ENCODE measurements around the gene NFYC. TPM values are rescaled to one million over a fixed set of nuclear protein-coding genes. Genes with fewer than 3 reads are reported as not detected.
A peak's percentile ranks its signal among the peaks of the same experiment; 100 is the strongest.

NFYC gene
- total RNA-seq, 2 donors from 2014 or later: 43.6 to 59.0 TPM

DNA sequence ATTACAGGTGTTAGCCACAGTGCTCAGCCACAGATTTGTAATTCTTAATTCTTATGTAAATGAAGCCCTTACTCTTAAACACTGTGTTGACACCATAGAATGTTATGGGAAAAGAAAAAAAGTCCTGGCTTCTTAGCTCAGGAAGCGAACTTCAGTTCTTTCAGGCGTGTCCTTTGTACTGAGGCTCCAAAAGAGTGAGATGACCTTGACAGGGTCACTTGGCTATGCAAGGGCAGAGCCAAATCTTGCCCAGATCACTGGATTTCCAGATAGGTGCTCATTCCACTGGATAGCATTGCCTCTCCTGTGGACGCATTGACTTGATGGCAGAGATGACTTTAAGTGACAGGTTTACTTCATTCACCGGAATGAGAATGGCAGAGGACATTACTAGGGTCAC, 4.8 kb downstream of the NFYC start:
- H3K27me3 Mint-ChIP-seq (ENCODE audit: insufficient read depth): no peaks in the 10 kb centered on the region
- H3K4me3 Mint-ChIP-seq: no peak overlapping the region
- peaks cover 12% of the 10 kb centered on the region for H3K4me1 Mint-ChIP-seq
- H3K9me3 Mint-ChIP-seq: no peaks in the 10 kb centered on the region
- peak overlapping the region; percentile 67 for H3K27ac Mint-ChIP-seq
- no peaks in the 10 kb centered on the region for H3K9me3 ChIP-seq (ENCODE audit: control insufficient read depth, low read length)
- H3K27ac ChIP-seq (ENCODE audit: low read depth, low read length): no peak overlapping the region
- no peak overlapping the region for H3K9ac ChIP-seq (ENCODE audit: extremely low read depth, low read length, poor library complexity, severe bottlenecking)
- WGBS, 2 experiments (ENCODE audit: insufficient coverage in 1 of 2, insufficient read length in 1 of 2): 93 to 95% methylated on average over 4 of the region's 4 CpGs
- TF ChIP-seq CTCF (conservative IDR thresholded peaks at IDR 0.05): no peak
- DNase-seq: no peak
- H3K36me3 ChIP-seq (ENCODE audit: control insufficient read depth, insufficient read depth, low read length): no peaks in the 10 kb centered on the region
- no peak overlapping the region for H3K4me3 ChIP-seq (ENCODE audit: low read length)
- H3K36me3 Mint-ChIP-seq (ENCODE audit: low read depth): no peaks in the 10 kb centered on the region
- no peaks in the 10 kb centered on the region for H3K27me3 ChIP-seq (ENCODE audit: control insufficient read depth, insufficient read depth, low read length, poor library complexity, severe bottlenecking)
- H3K4me1 ChIP-seq (ENCODE audit: control insufficient read depth, insufficient read depth, low read length): no peaks in the 10 kb centered on the region

- no peak for TF ChIP-seq CTCF (conservative IDR thresholded peaks at IDR 0.05)
- Histone ChIP-seq H3K27me3 (ENCODE audit: control insufficient read depth, insufficient read depth, low read length, poor library complexity, severe bottlenecking) (no peaks in the 10 kb centered on the region), H3K9me3 (ENCODE audit: control insufficient read depth, low read length) (no peaks in the 10 kb centered on the region), H3K4me1 (ENCODE audit: control insufficient read depth, insufficient read depth, low read length) (no peaks in the 10 kb centered on the region), H3K36me3 (ENCODE audit: control insufficient read depth, insufficient read depth, low read length) (no peaks in the 10 kb centered on the region), H3K9ac (ENCODE audit: extremely low read depth, low read length, poor library complexity, severe bottlenecking) (no peak overlapping the region), H3K27ac (ENCODE audit: low read depth, low read length) (no peak overlapping the region), H3K4me3 (ENCODE audit: low read length) (no peak overlapping the region)
- Mint-ChIP-seq H3K36me3 (ENCODE audit: low read depth) (no peaks in the 10 kb centered on the region), H3K27ac (no peak overlapping the region), H3K9me3 (no peaks in the 10 kb centered on the region), H3K4me1 (peaks cover 10% of the 10 kb centered on the region), H3K27me3 (ENCODE audit: insufficient read depth) (no peaks in the 10 kb centered on the region), H3K4me3 (no peak overlapping the region)
- 97 to 100% methylated on average over 1 to 5 of the region's 5 CpGs for WGBS, 2 experiments (ENCODE audit: insufficient coverage in 1 of 2, insufficient read length in 1 of 2)
- DNase-seq: no peak
These were observed 5.9 kb downstream of the NFYC start for GRCh38 chr1:40697436-40697835.

DNA sequence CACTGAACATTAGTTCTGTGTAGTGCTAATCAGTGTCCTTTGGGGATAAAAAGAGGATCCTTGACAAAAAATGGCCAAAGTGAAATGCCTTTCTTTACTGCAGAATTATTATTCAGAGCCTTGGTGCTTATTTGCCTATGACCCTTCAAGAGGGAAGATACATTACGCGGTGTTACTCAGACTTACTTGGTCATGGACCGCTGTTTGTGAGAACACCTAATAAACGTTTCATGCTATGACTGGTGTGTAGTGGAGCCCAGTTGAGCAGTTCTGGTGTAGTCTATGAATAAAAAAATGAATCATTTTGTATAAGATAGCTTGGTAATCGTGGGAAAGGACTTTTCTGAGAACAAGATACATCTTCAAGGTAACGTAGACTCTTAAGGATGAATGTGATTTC, 8.3 kb downstream of the NFYC start:
- H3K9me3 ChIP-seq (ENCODE audit: control insufficient read depth, low read length): no peaks in the 10 kb centered on the region
- Mint-ChIP-seq H3K27me3 (ENCODE audit: insufficient read depth) (no peaks in the 10 kb centered on the region), H3K4me1 (peaks cover 9% of the 10 kb centered on the region), H3K27ac (no peak overlapping the region), H3K4me3 (no peak overlapping the region), H3K9me3 (no peaks in the 10 kb centered on the region), H3K36me3 (ENCODE audit: low read depth) (no peaks in the 10 kb centered on the region)
- no peaks in the 10 kb centered on the region for H3K36me3 ChIP-seq (ENCODE audit: control insufficient read depth, insufficient read depth, low read length)
- no peak overlapping the region for H3K9ac ChIP-seq (ENCODE audit: extremely low read depth, low read length, poor library complexity, severe bottlenecking)
- H3K27me3 ChIP-seq (ENCODE audit: control insufficient read depth, insufficient read depth, low read length, poor library complexity, severe bottlenecking): no peaks in the 10 kb centered on the region
- DNase-seq: no peak
- TF ChIP-seq CTCF (conservative IDR thresholded peaks at IDR 0.05): no peak
- H3K4me1 ChIP-seq (ENCODE audit: control insufficient read depth, insufficient read depth, low read length): peaks cover 4% of the 10 kb centered on the region
- WGBS, 2 experiments (ENCODE audit: insufficient coverage in 1 of 2, insufficient read length in 1 of 2): 92 to 97% methylated on average over 5 to 6 of the region's 6 CpGs
- H3K4me3 ChIP-seq (ENCODE audit: low read length): no peak overlapping the region
- no peak overlapping the region for H3K27ac ChIP-seq (ENCODE audit: low read depth, low read length)
